Measurements from ENCODE around the gene SGPL1.

SGPL1 gene

GRCh38 chr10:70811881-70812280, 3.9 kb upstream of the SGPL1 start:
- no peak for DNase-seq

DNA sequence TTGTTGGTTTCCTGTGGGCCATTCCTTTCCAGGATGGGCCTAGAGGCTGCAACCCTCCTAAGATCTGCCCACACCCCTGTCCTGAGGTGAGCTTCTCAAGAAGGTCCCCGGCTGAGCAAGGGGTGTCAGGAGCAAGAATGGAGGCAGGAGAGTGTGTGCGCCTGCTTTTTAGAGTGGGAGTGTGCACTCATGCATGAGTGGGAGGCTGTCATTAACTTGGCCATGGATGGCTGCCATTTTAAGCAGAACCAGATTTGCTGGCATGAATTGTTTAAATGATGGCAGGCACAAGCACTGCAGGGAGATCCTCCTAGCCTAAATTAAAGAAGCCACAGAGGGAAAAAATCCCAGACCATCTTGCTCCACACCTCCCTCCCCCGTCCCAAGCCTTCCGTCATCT, 2.9 kb upstream of the SGPL1 start:
- no peak for DNase-seq

GRCh38 chr10:70814126-70814525, 1.6 kb upstream of the SGPL1 start:
- no peak for DNase-seq

- DNase-seq = peak; percentile 48
Observed at GRCh38 chr10:70816220-70816894, 609 bp downstream of the SGPL1 start.

GRCh38 chr10:70820976-70821750, 5.4 kb downstream of the SGPL1 start:
- DNase-seq = no peak

DNA sequence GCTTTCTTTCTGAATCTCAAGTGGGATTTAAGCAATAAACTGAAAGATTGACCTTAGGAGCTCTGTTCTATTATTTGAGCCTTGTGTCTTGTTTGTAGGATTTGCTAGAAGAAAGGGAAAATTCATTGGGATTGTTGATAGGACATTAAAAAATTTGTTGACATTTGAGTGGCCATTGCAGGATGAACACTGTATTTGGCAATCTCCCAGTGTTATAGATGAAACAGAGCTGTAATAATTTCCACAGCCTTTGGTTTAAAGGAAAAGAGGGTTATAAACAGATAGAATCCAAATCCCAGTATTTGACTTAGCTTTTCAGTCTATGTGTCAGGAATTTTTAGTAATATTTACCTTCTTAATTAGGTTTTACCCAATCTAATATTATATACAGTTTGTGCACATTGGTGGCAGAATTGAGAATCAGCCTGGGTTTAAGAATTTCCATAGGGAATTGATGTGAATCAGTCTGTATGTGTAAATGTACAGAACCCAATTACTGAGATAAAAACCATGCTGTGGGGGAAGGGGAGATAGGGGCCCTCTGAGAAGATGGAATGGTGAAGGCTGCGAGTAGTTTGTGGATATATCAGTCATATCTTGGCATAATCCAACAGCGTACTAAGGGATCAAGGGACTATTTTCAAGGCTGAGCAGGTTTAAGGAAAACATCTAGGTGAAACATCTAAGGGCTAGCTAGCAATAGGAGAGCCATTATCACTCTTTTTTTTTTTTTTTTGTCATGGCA, 6.5 kb downstream of the SGPL1 start:
- DNase-seq = no peak

GRCh38 chr10:70827086-70827757, 11.5 kb downstream of the SGPL1 start:
- no peak for DNase-seq

GRCh38 chr10:70828923-70829322, 13.2 kb downstream of the SGPL1 start:
- no peak for DNase-seq

GRCh38 chr10:70829543-70829942, 13.8 kb downstream of the SGPL1 start:
- DNase-seq = no peak

DNA sequence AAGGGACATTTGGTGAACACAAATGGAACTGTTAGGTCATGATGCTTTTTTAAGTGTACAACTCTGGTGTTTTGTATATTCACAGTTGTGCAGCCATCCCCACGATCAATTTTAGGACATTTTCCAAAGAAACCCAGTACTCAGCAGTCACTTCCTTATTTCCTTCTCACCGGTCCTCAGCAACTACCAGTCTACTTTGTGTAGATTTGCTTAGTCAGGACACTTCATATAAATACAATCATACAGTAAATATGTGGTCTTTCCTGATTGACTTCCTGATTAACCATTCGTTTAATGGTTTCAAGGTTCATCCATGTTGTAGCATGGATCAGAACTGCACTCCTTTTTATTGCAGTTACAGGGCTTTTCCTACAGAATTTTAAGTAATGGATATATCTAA, 14.4 kb downstream of the SGPL1 start:
- DNase-seq = no peak

DNA sequence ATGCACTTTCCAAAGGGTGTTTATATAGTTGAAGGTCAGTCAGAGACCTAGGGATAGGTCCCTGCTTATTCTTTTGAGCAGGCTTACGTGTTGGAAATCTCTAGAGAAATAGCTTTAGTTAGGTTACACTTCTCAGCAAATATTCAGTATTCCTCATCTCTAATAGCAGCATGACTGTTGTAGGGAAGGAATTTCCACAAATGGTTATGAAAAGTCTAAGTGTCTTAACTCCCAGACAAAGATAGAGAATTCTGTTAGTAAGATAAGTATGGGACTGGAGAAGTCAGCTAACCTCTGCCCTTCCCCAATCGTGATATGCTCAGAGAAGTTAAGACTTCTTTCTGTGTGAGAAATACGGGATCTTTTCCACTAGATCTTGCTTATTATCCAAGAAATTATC, 16.5 kb downstream of the SGPL1 start:
- no peak for DNase-seq

- DNase-seq = no peak
Observed at GRCh38 chr10:70832852-70833528, 17.2 kb downstream of the SGPL1 start.

DNA sequence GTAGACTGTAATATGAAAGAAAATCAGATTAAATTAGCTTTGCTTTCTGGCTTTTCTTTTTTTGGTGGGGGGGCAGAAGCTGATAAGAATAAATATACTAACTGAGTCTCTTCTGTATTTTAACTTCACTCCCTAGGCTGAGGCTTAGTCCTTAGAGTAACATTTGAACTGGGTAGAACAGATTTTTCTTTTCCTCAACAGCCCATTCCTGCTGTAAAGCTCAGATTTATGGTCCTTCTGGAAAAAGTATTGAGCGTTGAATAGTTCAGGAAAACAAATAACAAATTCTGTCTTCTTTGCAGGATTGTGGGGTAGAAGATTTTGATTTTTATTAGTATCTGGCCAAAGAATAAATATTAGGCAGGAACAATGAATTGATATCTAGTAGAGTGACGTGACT, 17.9 kb downstream of the SGPL1 start:
- no peak for DNase-seq

DNA sequence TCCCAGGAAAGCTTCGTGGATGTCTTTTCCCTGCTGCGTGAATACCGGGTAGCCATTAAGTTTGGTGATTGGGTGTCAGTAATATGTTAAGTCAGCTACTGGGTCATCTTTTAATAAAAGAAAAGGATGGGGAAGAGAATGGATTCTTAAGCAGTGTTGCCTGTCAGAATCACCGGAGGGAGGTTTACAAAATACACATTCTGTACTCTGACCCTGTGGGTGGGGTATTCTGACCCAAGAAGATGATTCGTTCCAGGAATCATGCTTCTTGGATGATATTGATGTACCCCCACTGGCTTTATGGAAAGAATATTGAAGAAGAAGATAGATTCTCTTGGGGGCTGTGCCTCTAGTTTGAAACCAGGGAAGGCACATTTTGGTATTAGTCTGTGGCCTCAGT, 18.3 kb downstream of the SGPL1 start:
- no peak for DNase-seq

DNA sequence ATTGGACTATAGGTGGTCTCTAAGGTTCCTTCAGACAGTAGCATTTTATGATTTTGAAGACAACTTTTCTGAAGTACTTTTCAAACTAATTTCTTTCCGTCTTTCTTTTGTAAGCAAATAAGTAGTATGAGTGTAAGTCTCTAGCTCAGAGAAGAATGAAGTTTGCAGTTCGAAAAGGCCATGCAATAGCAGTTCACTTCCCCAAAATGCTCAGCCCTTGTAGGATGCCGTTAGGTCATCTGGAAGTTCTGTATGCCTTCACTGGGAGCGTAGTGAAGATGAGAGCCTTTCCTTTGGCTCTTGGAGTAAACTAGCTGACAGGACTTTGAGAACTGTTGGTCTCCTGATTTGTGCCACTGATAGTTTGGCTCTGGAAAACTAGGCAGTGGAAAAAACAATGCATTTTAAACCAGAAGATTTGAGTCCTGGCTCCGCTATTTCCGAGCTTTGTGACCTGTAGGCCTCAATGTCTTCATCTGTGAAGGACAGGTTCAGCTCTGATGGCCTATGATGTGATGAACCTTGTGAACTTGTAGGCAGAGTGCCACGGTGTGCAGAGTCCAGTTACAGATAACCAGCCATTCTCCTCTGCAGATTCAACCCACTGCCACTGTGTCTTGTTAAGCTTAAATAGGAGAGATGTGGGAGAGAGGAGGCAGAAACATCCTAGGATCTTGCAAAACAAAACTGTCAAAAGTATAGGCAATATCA, 18.8 kb downstream of the SGPL1 start:
- no peak for DNase-seq

DNA sequence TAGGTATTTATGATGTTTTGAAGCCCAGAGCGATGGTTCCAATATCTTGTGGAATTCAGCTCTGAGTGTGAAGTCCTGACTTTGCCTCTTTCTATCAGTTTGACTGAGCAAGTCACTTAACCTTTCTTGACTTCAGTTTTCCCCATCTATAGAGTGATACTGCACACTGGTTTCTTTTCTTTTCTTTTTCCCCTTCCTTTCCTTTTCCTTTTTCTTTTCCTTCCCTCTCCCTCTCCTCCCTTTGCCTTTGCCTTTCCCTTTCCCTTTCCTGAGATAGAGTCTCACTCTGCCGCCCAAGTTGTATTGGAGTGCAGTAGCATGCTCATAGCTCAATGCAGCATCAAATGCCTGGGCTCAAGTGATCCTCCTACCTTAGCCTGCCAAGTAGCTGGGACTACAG, 20.6 kb downstream of the SGPL1 start:
- no peak for DNase-seq

DNA sequence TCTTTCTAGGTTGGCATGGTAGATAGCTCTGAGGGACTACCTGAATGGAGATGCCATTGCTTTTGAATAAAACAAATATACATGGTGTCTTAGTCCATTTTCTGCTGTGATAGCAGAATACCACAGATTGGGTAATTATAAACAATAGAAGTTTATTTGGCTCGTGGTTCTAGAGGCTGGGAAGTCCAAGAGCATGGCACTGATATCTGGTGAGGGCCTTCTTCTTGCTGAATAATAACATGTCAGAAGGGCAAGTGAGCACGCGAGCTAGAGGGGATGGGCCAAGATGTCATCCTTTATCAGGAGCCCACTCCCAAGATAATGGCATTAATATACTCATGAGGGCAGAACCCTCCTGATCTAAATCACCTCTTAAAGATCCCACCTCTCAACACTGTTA, 21.9 kb downstream of the SGPL1 start:
- no peak for DNase-seq

DNA sequence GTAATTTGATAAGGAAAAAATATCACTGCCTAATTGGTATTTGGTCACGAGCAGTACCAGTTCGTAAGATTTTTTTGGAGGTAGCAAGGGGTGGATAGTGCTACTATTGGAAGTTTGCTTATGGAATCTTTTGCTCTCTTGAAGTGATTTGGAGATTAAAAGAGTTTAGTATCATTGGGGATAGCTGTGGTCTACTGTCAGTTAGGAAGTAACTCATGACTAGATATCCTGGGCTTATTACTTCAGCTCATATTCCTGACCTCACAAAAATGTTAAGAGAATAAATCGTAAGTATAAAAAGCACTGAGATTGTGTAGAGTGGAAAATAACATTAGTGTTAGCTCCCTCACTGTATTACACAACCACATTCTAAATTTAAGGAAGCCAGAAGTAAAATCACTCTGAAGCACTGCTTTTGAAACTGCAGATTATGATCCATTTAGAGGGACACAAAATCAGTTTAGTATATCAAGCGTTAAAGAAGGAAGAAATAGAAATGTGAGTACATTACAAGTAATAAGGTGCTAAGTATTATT, 22.6 kb downstream of the SGPL1 start:
- DNase-seq = no peak

DNA sequence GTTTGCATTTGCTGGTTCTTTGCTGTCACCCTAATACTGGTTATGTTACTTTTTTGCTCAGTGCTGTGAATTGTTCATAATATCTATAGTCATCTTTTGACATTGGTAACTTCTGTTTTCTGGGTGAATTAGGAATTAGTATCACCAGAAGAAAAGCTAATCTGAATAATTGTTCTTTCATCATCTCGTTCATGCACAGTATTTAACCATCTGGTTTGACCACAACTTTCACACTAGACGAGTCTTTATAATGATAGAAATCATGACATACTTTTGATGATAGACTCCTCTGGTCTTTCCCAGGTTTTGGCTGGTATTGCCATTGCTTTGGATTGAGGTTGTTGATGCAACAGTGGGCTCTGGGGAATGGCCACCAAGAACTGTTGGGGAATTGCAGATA, 25.1 kb downstream of the SGPL1 start:
- no peak for DNase-seq

DNA sequence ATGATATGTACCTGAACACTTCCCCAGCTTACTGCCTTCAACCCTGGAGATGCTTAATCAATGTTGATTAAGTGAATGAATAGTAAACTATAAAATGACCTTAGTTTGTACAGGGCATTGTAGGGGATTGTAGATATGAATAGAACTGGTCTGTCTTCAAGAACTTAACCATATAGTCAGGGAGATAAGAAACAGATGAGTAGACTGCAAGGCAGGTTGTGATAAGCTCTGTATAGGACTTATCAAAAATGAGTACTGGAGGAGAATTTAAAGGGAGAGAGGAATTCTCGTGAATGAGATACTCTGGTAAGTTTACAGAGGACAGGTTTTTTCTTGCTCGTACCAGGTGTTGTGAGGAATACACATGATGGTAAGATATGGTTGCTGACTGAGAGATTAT, 27.6 kb downstream of the SGPL1 start:
- no peak for DNase-seq

GRCh38 chr10:70843776-70844489, 28.2 kb downstream of the SGPL1 start:
- no peak for DNase-seq
